ENCODE data around the gene CCDC179.

The CCDC179 gene

GRCh38 chr11:22807855-22808570, 52.3 kb downstream of the CCDC179 start:
- no peak for DNase-seq

DNA sequence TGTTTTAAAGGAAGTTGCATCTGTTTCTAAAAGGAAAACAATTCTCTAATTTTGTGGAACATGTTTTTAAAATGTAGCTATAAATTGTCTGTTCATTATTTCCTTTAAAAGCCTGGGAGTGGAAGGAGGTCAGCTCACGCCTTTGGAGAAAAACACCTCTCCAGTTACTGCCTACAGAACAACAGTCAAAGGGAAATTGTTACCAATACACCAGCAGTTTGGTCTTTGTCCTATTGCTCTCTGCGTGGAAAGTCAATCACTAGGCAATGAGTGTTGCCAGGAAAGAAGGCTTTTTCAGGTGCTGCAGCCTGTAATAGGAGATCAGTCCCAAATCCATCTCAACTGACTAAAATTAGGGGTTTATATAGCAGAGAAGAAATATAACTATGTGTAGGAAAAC, 52.9 kb downstream of the CCDC179 start:
- no peak for DNase-seq

GRCh38 chr11:22802861-22803260, 57.4 kb downstream of the CCDC179 start:
- no peak for DNase-seq

GRCh38 chr11:22800482-22800881, 59.8 kb downstream of the CCDC179 start:
- DNase-seq = no peak

DNA sequence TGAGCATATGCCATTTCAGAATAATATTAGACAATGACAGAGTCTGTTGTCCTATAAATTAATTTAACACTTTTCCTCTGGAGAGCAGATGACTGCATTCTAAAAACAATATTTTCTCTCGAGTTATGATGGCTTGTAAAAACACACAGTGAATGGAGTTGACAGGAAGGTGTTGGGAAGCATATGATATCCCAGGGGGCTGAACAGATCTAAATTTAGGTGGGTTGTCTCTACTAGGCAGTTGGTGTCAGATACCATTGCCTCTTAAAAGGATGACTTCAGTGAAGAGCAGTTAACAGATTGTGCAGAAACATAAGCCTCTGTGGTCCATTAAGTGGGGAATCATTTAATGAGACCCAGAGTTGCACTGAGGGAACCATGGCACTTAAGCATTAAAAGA, 61.4 kb downstream of the CCDC179 start:
- DNase-seq = no peak

- no peak for DNase-seq
These were observed 63.2 kb downstream of the CCDC179 start for GRCh38 chr11:22797047-22797446.
